Left ventricle myocardium inferior (tissue), 1 donor: ENCODE results near the gene RAD51B. TPM values are rescaled to one million over a fixed set of nuclear protein-coding genes. Genes with fewer than 3 reads are reported as not detected.
A peak's percentile ranks its signal among the peaks of the same experiment; 100 is the strongest.

Experiments
- DNase-seq: peaks from one replicate; pipeline ENCODE4 v3.0.0-alpha.2; 2020
- H3K27ac ChIP-seq: fragments of 200-600 bp; replicated peaks from 2 replicates; pipeline ENCODE4 v1.8.0; 2021
- H3K27me3 ChIP-seq: fragments of 200-600 bp; 2 replicates; pipeline ENCODE4 v1.8.0; 2021; ENCODE audit warnings: low read depth
- H3K36me3 ChIP-seq: fragments of 200-600 bp; 2 replicates; pipeline ENCODE4 v1.8.0; 2021
- H3K4me1 ChIP-seq: fragments of 200-600 bp; 2 replicates; pipeline ENCODE4 v1.8.0; 2021
- H3K4me3 ChIP-seq: fragments of 200-600 bp; 2 replicates; pipeline ENCODE4 v1.8.0; 2021; ENCODE audit warnings: mild to moderate bottlenecking, moderate library complexity
- H3K9me3 ChIP-seq: fragments of 200-600 bp; replicated peaks from 2 replicates; pipeline ENCODE4 v1.8.0; 2021
- CTCF ChIP-seq: fragments of 200-600 bp; IDR thresholded peaks from 2 replicates; pipeline ENCODE4 v1.8.0; 2021; ENCODE audit warnings: antibody characterized with exemption, mild to moderate bottlenecking, borderline replicate concordance
- intact Hi-C: fragments of 100-400 bp; cut with micrococcal nuclease; formaldehyde crosslinking; loops from one replicate; pipeline ENCODE4 v1.11.0; 2022
- total RNA-seq: library from RNA; stranded (reverse); fragmentation: NEBNext Ultra II Directional; extraction: Animal tissue kit (Norgen Biotek cat#: 25700); gene quantifications from one replicate; pipeline ENCODE4 v1.2.1, GENCODE V29; 2021
- donor health status: DM: no; HTN: yes; CAD: no; lungs with severe emphysema.

The RAD51B gene
- total RNA-seq, 1 donor from 2014 or later, result 2.4 TPM

DNA sequence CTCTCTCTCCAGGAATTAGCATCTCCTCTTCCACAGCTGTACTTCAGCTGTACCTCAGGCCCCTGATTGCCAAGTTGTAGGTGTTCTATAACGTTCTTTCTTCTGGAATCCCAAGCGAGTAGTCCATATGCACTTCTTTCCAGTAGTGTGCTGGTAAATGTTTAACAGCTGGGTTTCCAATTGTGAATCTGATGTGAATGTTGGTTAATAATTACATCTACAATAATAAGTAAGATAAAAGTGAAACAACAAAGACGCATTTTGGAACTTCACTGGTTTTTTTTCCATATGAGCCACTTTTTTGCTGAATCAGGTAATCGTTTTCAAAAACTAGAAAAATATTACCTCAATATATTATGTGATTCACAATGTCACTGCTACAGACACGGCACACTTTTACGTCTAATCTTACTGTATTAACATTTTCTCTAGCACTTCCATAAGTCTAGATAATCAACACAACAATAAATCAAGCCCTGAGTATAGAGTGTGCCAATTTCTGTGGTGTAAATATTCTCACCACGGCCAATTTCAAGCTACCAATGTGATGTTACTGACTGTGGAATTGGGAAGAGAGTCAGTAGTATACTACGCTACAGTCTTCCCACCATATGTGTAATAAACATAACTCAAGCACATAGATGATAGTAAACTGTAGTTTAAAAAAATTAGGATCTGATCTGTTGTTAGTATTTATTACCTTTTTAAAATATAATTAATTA, 860.3 kb downstream of the RAD51B start:
- peaks cover 58% of the 10 kb centered on the region for H3K4me1 ChIP-seq
- H3K4me3 ChIP-seq, result no peak overlapping the region
- TF ChIP-seq CTCF, result no peak
- no peaks in the 10 kb centered on the region for H3K27me3 ChIP-seq
- DNase-seq, result no peak
- H3K9me3 ChIP-seq, result no peaks in the 10 kb centered on the region
- peak overlapping the region; percentile 86 for H3K27ac ChIP-seq
- H3K36me3 ChIP-seq, result no peaks in the 10 kb centered on the region
- intact Hi-C loops, result no loop called here

DNA sequence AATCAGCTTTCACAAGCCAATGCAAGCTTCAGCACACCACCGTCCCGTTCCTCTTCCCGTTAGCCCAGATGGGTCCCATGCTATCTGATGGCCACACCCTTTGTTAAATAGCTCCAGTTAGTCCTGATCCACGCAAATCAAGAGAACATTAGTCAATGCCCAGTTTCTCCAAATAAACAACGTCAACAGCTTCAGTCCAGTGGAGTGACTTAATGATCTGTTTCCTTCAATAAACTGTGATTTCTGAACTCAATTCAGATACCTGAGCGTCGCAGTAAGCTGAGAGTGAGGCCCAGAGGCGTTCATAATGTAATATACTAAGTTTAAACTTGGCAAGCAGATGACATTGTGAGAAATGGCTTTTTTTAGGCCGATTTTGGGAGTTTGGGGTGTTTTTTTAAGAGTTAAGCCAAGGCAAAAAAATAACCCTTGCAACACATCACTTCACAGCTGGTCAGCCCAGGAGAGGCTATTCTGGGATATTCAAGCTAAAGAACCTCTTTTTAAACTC, 861.0 kb downstream of the RAD51B start:
- no peak overlapping the region for H3K4me3 ChIP-seq
- DNase-seq, result no peak
- H3K36me3 ChIP-seq, result no peaks in the 10 kb centered on the region
- H3K4me1 ChIP-seq, result peaks cover 65% of the 10 kb centered on the region
- H3K27me3 ChIP-seq, result no peaks in the 10 kb centered on the region
- intact Hi-C loops, result no loop called here
- no peaks in the 10 kb centered on the region for H3K9me3 ChIP-seq
- no peak for TF ChIP-seq CTCF
- H3K27ac ChIP-seq, result peak overlapping the region; percentile 86

DNA sequence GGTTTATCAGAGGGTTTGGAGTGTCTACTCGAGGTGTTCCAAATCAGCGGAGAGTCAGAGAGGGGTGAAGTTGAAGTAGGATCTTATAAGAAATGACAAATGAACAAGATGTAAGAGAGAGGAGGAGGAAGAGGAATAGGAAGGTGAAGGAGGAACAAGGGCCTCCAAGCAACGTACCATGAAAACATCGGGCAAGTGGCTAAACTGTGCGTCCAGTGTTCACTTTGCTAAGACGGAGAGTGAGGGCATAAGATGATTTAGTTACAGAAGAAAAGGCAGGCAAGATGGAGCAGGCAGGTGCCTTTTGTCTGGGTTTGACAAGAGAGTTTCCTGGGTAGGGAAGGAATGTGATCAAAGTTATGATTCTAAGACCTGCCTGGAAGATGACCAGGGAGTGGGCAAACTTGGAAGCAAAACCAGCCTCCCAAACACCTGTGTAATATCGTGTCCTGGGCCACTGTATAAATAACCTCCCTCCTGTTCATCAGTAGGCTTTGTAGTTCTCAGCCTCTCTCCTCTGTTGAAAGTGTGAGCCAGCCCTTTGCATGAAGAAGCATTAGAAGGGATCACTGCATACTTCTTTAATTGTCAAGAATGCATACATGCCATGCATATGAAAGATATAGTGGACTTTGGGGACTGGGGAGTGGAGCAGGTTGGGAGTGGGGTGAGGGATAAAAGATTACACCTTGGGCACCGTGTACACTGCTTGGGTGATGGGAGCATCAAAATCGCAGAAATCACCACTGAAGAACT, 861.9 kb downstream of the RAD51B start:
- Histone ChIP-seq H3K9me3 (no peaks in the 10 kb centered on the region), H3K27me3 (no peaks in the 10 kb centered on the region), H3K27ac (peak overlapping the region; percentile 86), H3K36me3 (no peaks in the 10 kb centered on the region), H3K4me3 (no peak overlapping the region), H3K4me1 (peaks cover 66% of the 10 kb centered on the region)
- TF ChIP-seq CTCF, result no peak
- DNase-seq, result no peak
- intact Hi-C loops, result no loop called here

DNA sequence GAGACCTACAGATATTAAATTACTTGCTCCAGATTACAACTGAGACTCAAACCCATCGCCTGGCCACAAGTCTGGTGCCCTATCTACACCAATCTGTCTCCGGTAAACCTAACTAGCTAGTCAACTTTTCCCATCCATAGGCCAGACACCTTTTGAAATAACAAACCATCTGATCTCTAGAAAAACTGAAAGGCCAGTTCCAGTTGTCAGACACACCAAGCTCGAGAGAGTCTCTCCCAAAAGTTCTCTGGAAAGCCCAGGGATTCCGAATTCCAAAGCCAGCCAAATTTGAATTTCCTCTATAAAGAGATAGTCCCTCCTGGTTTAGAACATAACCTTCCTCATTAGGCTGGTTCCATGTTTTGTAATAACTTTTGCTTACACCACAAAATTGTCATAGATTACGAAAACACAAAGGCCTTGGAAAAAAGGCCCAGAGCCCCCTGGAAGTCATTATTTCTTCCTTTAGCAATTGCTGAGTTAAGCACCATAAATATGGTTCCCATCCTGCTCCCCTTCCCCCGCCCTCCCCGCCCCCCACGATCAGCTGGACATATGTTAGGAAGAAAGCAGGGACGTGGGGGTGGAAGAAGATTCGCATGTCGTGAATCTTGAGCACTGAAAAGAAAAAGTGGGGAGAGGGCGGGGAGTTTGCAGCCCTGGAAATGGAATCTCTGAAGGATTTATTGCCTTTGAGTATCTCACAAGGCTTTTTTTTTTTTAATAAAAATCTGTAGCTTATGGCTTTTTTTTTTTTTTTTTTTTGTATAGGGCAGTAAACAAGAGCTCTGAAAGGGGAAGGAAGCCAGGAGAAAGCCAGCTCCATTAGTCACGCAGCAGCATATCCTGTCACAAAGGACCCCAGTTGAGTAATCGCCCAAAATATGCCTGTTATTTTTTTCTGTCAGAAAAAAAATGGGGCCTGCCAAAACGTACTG, 862.9 kb downstream of the RAD51B start:
- Histone ChIP-seq H3K9me3 (no peaks in the 10 kb centered on the region), H3K36me3 (no peaks in the 10 kb centered on the region), H3K4me3 (peak overlapping the region; percentile 35), H3K27me3 (no peaks in the 10 kb centered on the region), H3K4me1 (peaks cover 64% of the 10 kb centered on the region), H3K27ac (peak overlapping the region; percentile 86)
- intact Hi-C loops, result no loop called here
- no peak for DNase-seq
- TF ChIP-seq CTCF, result no peak

- H3K27ac ChIP-seq, result peak overlapping the region; percentile 86
- peaks cover 56% of the 10 kb centered on the region for H3K4me1 ChIP-seq
- no peak for DNase-seq
- TF ChIP-seq CTCF, result no peak
- H3K4me3 ChIP-seq, result no peak overlapping the region
- no peaks in the 10 kb centered on the region for H3K36me3 ChIP-seq
- H3K27me3 ChIP-seq, result no peaks in the 10 kb centered on the region
- intact Hi-C loops, result no loop called here
- no peaks in the 10 kb centered on the region for H3K9me3 ChIP-seq
Measured at GRCh38 chr14:68683326-68683725, 863.7 kb downstream of the RAD51B start.
